Measurements from ENCODE around the gene WFIKKN1. TPM values are rescaled to one million over a fixed set of nuclear protein-coding genes. Genes with fewer than 3 reads are reported as not detected.

WFIKKN1 gene
- polyA plus RNA-seq, 10 donors = 0.18 to 0.79 (median 0.40) TPM

- no peak for DNase-seq
These were observed 18.8 kb downstream of the WFIKKN1 start for GRCh38 chr16:649631-650030.

GRCh38 chr16:651844-652243, 21.1 kb downstream of the WFIKKN1 start:
- DNase-seq = no peak

GRCh38 chr16:652454-653305, 21.9 kb downstream of the WFIKKN1 start:
- no peak for DNase-seq

GRCh38 chr16:654034-654433, 23.2 kb downstream of the WFIKKN1 start:
- no peak for DNase-seq

GRCh38 chr16:657487-657886, 26.7 kb downstream of the WFIKKN1 start:
- no peak for DNase-seq

GRCh38 chr16:658679-659571, 28.1 kb downstream of the WFIKKN1 start:
- DNase-seq = no peak

- DNase-seq = no peak
These were observed 28.8 kb downstream of the WFIKKN1 start for GRCh38 chr16:659618-660017.

- no peak for DNase-seq
These were observed 29.3 kb downstream of the WFIKKN1 start for GRCh38 chr16:660132-660458.

GRCh38 chr16:660459-661183, 29.8 kb downstream of the WFIKKN1 start:
- peak; percentile 48 to 77 (median 71) for DNase-seq

- DNase-seq = no peak
These were observed 30.5 kb downstream of the WFIKKN1 start for GRCh38 chr16:661184-661821.

GRCh38 chr16:662095-662494, 31.3 kb downstream of the WFIKKN1 start:
- no peak for DNase-seq

GRCh38 chr16:662597-662996, 31.8 kb downstream of the WFIKKN1 start:
- DNase-seq = no peak

- DNase-seq = no peak
These were observed 35.8 kb downstream of the WFIKKN1 start for GRCh38 chr16:666572-666971.

- no peak for DNase-seq
These were observed 36.5 kb downstream of the WFIKKN1 start for GRCh38 chr16:667113-667779.

GRCh38 chr16:667780-668518, 37.2 kb downstream of the WFIKKN1 start, which contains the start of gene RHOT2:
Gene RHOT2 (plus strand): TSS chr16:668132. CDS start chr16:668200, 68 bp downstream.
- DNase-seq = peak; percentile 90 to 96 (median 92)

GRCh38 chr16:668519-669171, 37.9 kb downstream of the WFIKKN1 start:
- DNase-seq = no peak

- no peak for DNase-seq
These were observed 38.9 kb downstream of the WFIKKN1 start for GRCh38 chr16:669666-670065.

GRCh38 chr16:670485-671352, 39.9 kb downstream of the WFIKKN1 start:
- no peak for DNase-seq

Data from muscle of back (tissue), 11 donors.